Measurements from ENCODE around the gene GGA1.

The GGA1 gene

GRCh38 chr22:37680191-37680851 is 71.7 kb downstream of the GGA1 start:
- TF ChIP-seq, protein P1, sequence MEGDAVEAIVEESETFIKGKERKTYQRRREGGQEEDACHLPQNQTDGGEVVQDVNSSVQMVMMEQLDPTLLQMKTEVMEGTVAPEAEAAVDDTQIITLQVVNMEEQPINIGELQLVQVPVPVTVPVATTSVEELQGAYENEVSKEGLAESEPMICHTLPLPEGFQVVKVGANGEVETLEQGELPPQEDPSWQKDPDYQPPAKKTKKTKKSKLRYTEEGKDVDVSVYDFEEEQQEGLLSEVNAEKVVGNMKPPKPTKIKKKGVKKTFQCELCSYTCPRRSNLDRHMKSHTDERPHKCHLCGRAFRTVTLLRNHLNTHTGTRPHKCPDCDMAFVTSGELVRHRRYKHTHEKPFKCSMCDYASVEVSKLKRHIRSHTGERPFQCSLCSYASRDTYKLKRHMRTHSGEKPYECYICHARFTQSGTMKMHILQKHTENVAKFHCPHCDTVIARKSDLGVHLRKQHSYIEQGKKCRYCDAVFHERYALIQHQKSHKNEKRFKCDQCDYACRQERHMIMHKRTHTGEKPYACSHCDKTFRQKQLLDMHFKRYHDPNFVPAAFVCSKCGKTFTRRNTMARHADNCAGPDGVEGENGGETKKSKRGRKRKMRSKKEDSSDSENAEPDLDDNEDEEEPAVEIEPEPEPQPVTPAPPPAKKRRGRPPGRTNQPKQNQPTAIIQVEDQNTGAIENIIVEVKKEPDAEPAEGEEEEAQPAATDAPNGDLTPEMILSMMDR (IDR thresholded peaks at IDR 0.05; ENCODE audit: low read depth, low read length) = no peak
- TF ChIP-seq, protein P2, sequence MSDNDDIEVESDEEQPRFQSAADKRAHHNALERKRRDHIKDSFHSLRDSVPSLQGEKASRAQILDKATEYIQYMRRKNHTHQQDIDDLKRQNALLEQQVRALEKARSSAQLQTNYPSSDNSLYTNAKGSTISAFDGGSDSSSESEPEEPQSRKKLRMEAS (IDR thresholded peaks at IDR 0.05; ENCODE audit: low read depth, low read length) = no peak
- no peak for TF ChIP-seq MYC (IDR thresholded peaks at IDR 0.05; ENCODE audit: low read depth, low read length)
- no peak for TF ChIP-seq POLR2A (IDR thresholded peaks at IDR 0.05; ENCODE audit: extremely low read depth, insufficient read length)
- no peak for DNase-seq (ENCODE audit: low read depth)
- H3K4me3 ChIP-seq (ENCODE audit: low read depth, low read length) = no peak overlapping the region

GRCh38 chr22:37681001-37681424 is 72.4 kb downstream of the GGA1 start:
- no peak for TF ChIP-seq MYC (IDR thresholded peaks at IDR 0.05; ENCODE audit: low read depth, low read length)
- no peak for TF ChIP-seq POLR2A (IDR thresholded peaks at IDR 0.05; ENCODE audit: extremely low read depth, insufficient read length)
- TF ChIP-seq, protein P1 (IDR thresholded peaks at IDR 0.05; ENCODE audit: low read depth, low read length) = no peak
- TF ChIP-seq, protein P2 (IDR thresholded peaks at IDR 0.05; ENCODE audit: low read depth, low read length) = no peak
- peak; percentile 41 for DNase-seq (ENCODE audit: low read depth)
- no peak overlapping the region for H3K4me3 ChIP-seq (ENCODE audit: low read depth, low read length)

DNA sequence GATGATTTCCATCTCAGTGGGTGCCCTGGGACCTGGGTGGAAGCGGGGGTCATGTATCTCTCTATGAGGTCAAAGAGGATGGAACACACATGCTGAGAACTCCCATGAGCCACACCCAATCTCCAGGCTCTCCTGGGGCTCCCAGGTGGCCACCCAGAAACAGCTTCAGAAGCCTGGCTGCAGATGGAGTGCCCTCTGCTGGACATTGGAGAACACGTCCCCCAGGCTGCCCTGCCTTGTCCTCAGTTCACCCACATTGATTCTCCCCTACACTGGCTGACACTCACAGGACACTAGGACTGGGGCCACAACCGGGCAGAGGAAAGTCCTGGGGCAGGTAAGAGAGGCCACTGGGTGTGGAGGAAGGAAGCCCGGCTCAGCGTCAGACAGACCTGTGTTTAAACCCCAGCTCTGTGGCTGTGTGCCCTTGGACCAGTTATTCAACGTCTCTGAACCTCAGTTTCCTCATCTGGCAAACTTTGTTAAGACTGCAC is 73.0 kb downstream of the GGA1 start:
- TF ChIP-seq, protein P1 (IDR thresholded peaks at IDR 0.05; ENCODE audit: low read depth, low read length) = peak; percentile 86
- TF ChIP-seq, protein P2 (IDR thresholded peaks at IDR 0.05; ENCODE audit: low read depth, low read length) = no peak
- TF ChIP-seq POLR2A (IDR thresholded peaks at IDR 0.05; ENCODE audit: extremely low read depth, insufficient read length) = no peak
- DNase-seq (ENCODE audit: low read depth) = peak; percentile 86
- H3K4me3 ChIP-seq (ENCODE audit: low read depth, low read length) = no peak overlapping the region
